ENCODE measurements around the gene PDE10A.

PDE10A gene

GRCh38 chr6:165657325-165657680, 5.7 kb downstream of the PDE10A start:
- Histone ChIP-seq H3K4me3 (ENCODE audit: low read depth in 1 of 5, low read length in 5 of 5) (no peak overlapping the region), H3K27me3 (ENCODE audit: control insufficient read depth in 5 of 5, insufficient read depth in 4 of 5, low read length in 5 of 5) (peaks cover 3 to 20% (median 13%) of the 10 kb centered on the region in 5 donors), H3K9ac (ENCODE audit: low read length in 5 of 5) (no peak overlapping the region), H3K9me3 (ENCODE audit: control insufficient read depth in 5 of 5, low read length in 5 of 5) (no peaks in the 10 kb centered on the region), H3K4me1 (ENCODE audit: control insufficient read depth in 5 of 5, insufficient read depth in 5 of 5, low read length in 5 of 5) (peaks cover 0 to 20% (median 20%) of the 10 kb centered on the region in 5 donors), H3K27ac (ENCODE audit: low read depth, low read length) (no peak overlapping the region), H3K36me3 (ENCODE audit: control insufficient read depth in 5 of 5, insufficient read depth in 5 of 5, low read length in 5 of 5) (no peaks in the 10 kb centered on the region)

- Histone ChIP-seq H3K4me3 (ENCODE audit: low read depth in 1 of 5, low read length in 5 of 5) (no peak overlapping the region), H3K27me3 (ENCODE audit: control insufficient read depth in 5 of 5, insufficient read depth in 4 of 5, low read length in 5 of 5) (peaks cover 3 to 20% (median 12%) of the 10 kb centered on the region in 5 donors), H3K4me1 (ENCODE audit: control insufficient read depth in 5 of 5, insufficient read depth in 5 of 5, low read length in 5 of 5) (peaks cover 0 to 20% (median 19%) of the 10 kb centered on the region in 5 donors), H3K27ac (ENCODE audit: low read depth, low read length) (no peak overlapping the region), H3K9me3 (ENCODE audit: control insufficient read depth in 5 of 5, low read length in 5 of 5) (no peaks in the 10 kb centered on the region), H3K36me3 (ENCODE audit: control insufficient read depth in 5 of 5, insufficient read depth in 5 of 5, low read length in 5 of 5) (no peaks in the 10 kb centered on the region), H3K9ac (ENCODE audit: low read length in 5 of 5) (no peak overlapping the region)
Measured at GRCh38 chr6:165656581-165657324, 6.3 kb downstream of the PDE10A start.

- H3K27me3 ChIP-seq (ENCODE audit: control insufficient read depth in 5 of 5, insufficient read depth in 4 of 5, low read length in 5 of 5): peaks cover 0 to 9% (median 3%) of the 10 kb centered on the region in 5 donors
- no peak overlapping the region for H3K4me3 ChIP-seq (ENCODE audit: low read depth in 1 of 5, low read length in 5 of 5)
- H3K27ac ChIP-seq (ENCODE audit: low read depth, low read length): no peak overlapping the region
- H3K36me3 ChIP-seq (ENCODE audit: control insufficient read depth in 5 of 5, insufficient read depth in 5 of 5, low read length in 5 of 5): no peaks in the 10 kb centered on the region
- no peaks in the 10 kb centered on the region for H3K9me3 ChIP-seq (ENCODE audit: control insufficient read depth in 5 of 5, low read length in 5 of 5)
- no peak overlapping the region for H3K9ac ChIP-seq (ENCODE audit: low read length in 5 of 5)
- peaks cover 0 to 4% (median 3%) of the 10 kb centered on the region in 5 donors for H3K4me1 ChIP-seq (ENCODE audit: control insufficient read depth in 5 of 5, insufficient read depth in 5 of 5, low read length in 5 of 5)
Measured at GRCh38 chr6:165655191-165655590, 7.8 kb downstream of the PDE10A start.

- H3K36me3 ChIP-seq (ENCODE audit: control insufficient read depth in 5 of 5, insufficient read depth in 5 of 5, low read length in 5 of 5): no peaks in the 10 kb centered on the region
- peaks cover 0 to 7% (median 0%) of the 10 kb centered on the region in 5 donors for H3K27me3 ChIP-seq (ENCODE audit: control insufficient read depth in 5 of 5, insufficient read depth in 4 of 5, low read length in 5 of 5)
- H3K27ac ChIP-seq (ENCODE audit: low read depth, low read length): no peak overlapping the region
- no peak overlapping the region for H3K9ac ChIP-seq (ENCODE audit: low read length in 5 of 5)
- no peaks in the 10 kb centered on the region for H3K9me3 ChIP-seq (ENCODE audit: control insufficient read depth in 5 of 5, low read length in 5 of 5)
- peaks cover 0 to 6% (median 4%) of the 10 kb centered on the region in 5 donors for H3K4me1 ChIP-seq (ENCODE audit: control insufficient read depth in 5 of 5, insufficient read depth in 5 of 5, low read length in 5 of 5)
- no peak overlapping the region for H3K4me3 ChIP-seq (ENCODE audit: low read depth in 1 of 5, low read length in 5 of 5)
Measured at GRCh38 chr6:165654144-165654543, 8.9 kb downstream of the PDE10A start.

- peaks cover 0 to 11% (median 6%) of the 10 kb centered on the region in 5 donors for H3K4me1 ChIP-seq (ENCODE audit: control insufficient read depth in 5 of 5, insufficient read depth in 5 of 5, low read length in 5 of 5)
- peaks cover 0 to 7% (median 0%) of the 10 kb centered on the region in 5 donors for H3K27me3 ChIP-seq (ENCODE audit: control insufficient read depth in 5 of 5, insufficient read depth in 4 of 5, low read length in 5 of 5)
- no peak overlapping the region for H3K9ac ChIP-seq (ENCODE audit: low read length in 5 of 5)
- H3K9me3 ChIP-seq (ENCODE audit: control insufficient read depth in 5 of 5, low read length in 5 of 5): no peaks in the 10 kb centered on the region
- H3K27ac ChIP-seq (ENCODE audit: low read depth, low read length): no peak overlapping the region
- no peak overlapping the region for H3K4me3 ChIP-seq (ENCODE audit: low read depth in 1 of 5, low read length in 5 of 5)
- H3K36me3 ChIP-seq (ENCODE audit: control insufficient read depth in 5 of 5, insufficient read depth in 5 of 5, low read length in 5 of 5): no peaks in the 10 kb centered on the region
Measured at GRCh38 chr6:165653607-165654006, 9.4 kb downstream of the PDE10A start.

- Histone ChIP-seq H3K27me3 (ENCODE audit: control insufficient read depth in 5 of 5, insufficient read depth in 4 of 5, low read length in 5 of 5) (peaks cover 0 to 7% (median 0%) of the 10 kb centered on the region in 5 donors), H3K27ac (ENCODE audit: low read depth, low read length) (no peak overlapping the region), H3K9me3 (ENCODE audit: control insufficient read depth in 5 of 5, low read length in 5 of 5) (no peaks in the 10 kb centered on the region), H3K4me1 (ENCODE audit: control insufficient read depth in 5 of 5, insufficient read depth in 5 of 5, low read length in 5 of 5) (peaks cover 0 to 14% (median 6%) of the 10 kb centered on the region in 5 donors), H3K4me3 (ENCODE audit: low read depth in 1 of 5, low read length in 5 of 5) (no peak overlapping the region), H3K36me3 (ENCODE audit: control insufficient read depth in 5 of 5, insufficient read depth in 5 of 5, low read length in 5 of 5) (no peaks in the 10 kb centered on the region), H3K9ac (ENCODE audit: low read length in 5 of 5) (no peak overlapping the region)
Measured at GRCh38 chr6:165653196-165653595, 9.8 kb downstream of the PDE10A start.

- no peaks in the 10 kb centered on the region for H3K9me3 ChIP-seq (ENCODE audit: control insufficient read depth in 5 of 5, low read length in 5 of 5)
- H3K4me3 ChIP-seq (ENCODE audit: low read depth in 1 of 5, low read length in 5 of 5): no peak overlapping the region
- peaks cover 0 to 4% (median 0%) of the 10 kb centered on the region in 5 donors for H3K27me3 ChIP-seq (ENCODE audit: control insufficient read depth in 5 of 5, insufficient read depth in 4 of 5, low read length in 5 of 5)
- H3K36me3 ChIP-seq (ENCODE audit: control insufficient read depth in 5 of 5, insufficient read depth in 5 of 5, low read length in 5 of 5): no peaks in the 10 kb centered on the region
- H3K4me1 ChIP-seq (ENCODE audit: control insufficient read depth in 5 of 5, insufficient read depth in 5 of 5, low read length in 5 of 5): peaks cover 0 to 15% (median 6%) of the 10 kb centered on the region in 5 donors
- no peak overlapping the region for H3K27ac ChIP-seq (ENCODE audit: low read depth, low read length)
- H3K9ac ChIP-seq (ENCODE audit: low read length in 5 of 5): no peak overlapping the region
Measured at GRCh38 chr6:165652766-165653165, 10.3 kb downstream of the PDE10A start.

GRCh38 chr6:165649166-165650137, 13.6 kb downstream of the PDE10A start:
- Histone ChIP-seq H3K27me3 (ENCODE audit: control insufficient read depth in 5 of 5, insufficient read depth in 4 of 5, low read length in 5 of 5) (peaks cover 0 to 2% (median 0%) of the 10 kb centered on the region in 5 donors), H3K9ac (ENCODE audit: low read length in 5 of 5) (no peak overlapping the region), H3K4me1 (ENCODE audit: control insufficient read depth in 5 of 5, insufficient read depth in 5 of 5, low read length in 5 of 5) (peaks cover 0 to 20% (median 6%) of the 10 kb centered on the region in 5 donors), H3K9me3 (ENCODE audit: control insufficient read depth in 5 of 5, low read length in 5 of 5) (no peaks in the 10 kb centered on the region), H3K36me3 (ENCODE audit: control insufficient read depth in 5 of 5, insufficient read depth in 5 of 5, low read length in 5 of 5) (no peaks in the 10 kb centered on the region), H3K27ac (ENCODE audit: low read depth, low read length) (no peak overlapping the region), H3K4me3 (ENCODE audit: low read depth in 1 of 5, low read length in 5 of 5) (no peak overlapping the region)

- H3K9me3 ChIP-seq (ENCODE audit: control insufficient read depth in 5 of 5, low read length in 5 of 5): no peaks in the 10 kb centered on the region
- peaks cover 0 to 20% (median 6%) of the 10 kb centered on the region in 5 donors for H3K4me1 ChIP-seq (ENCODE audit: control insufficient read depth in 5 of 5, insufficient read depth in 5 of 5, low read length in 5 of 5)
- H3K9ac ChIP-seq (ENCODE audit: low read length in 5 of 5): no peak overlapping the region
- H3K4me3 ChIP-seq (ENCODE audit: low read depth in 1 of 5, low read length in 5 of 5): no peak overlapping the region
- peaks cover 0 to 2% (median 0%) of the 10 kb centered on the region in 5 donors for H3K27me3 ChIP-seq (ENCODE audit: control insufficient read depth in 5 of 5, insufficient read depth in 4 of 5, low read length in 5 of 5)
- no peak overlapping the region for H3K27ac ChIP-seq (ENCODE audit: low read depth, low read length)
- no peaks in the 10 kb centered on the region for H3K36me3 ChIP-seq (ENCODE audit: control insufficient read depth in 5 of 5, insufficient read depth in 5 of 5, low read length in 5 of 5)
Measured at GRCh38 chr6:165647041-165647440, 16.0 kb downstream of the PDE10A start.

GRCh38 chr6:165645919-165646318, 17.1 kb downstream of the PDE10A start:
- Histone ChIP-seq H3K4me1 (ENCODE audit: control insufficient read depth in 5 of 5, insufficient read depth in 5 of 5, low read length in 5 of 5) (peaks cover 0 to 20% (median 6%) of the 10 kb centered on the region in 5 donors), H3K4me3 (ENCODE audit: low read depth in 1 of 5, low read length in 5 of 5) (no peak overlapping the region), H3K27ac (ENCODE audit: low read depth, low read length) (no peak overlapping the region)

More at GRCh38 chr6:165645919-165646318, 17.1 kb downstream of the PDE10A start:
- Histone ChIP-seq H3K36me3 (ENCODE audit: control insufficient read depth in 5 of 5, insufficient read depth in 5 of 5, low read length in 5 of 5) (no peaks in the 10 kb centered on the region), H3K27me3 (ENCODE audit: control insufficient read depth in 5 of 5, insufficient read depth in 4 of 5, low read length in 5 of 5) (peaks cover 0 to 4% (median 0%) of the 10 kb centered on the region in 5 donors), H3K9me3 (ENCODE audit: control insufficient read depth in 5 of 5, low read length in 5 of 5) (no peaks in the 10 kb centered on the region), H3K9ac (ENCODE audit: low read length in 5 of 5) (no peak overlapping the region)
